Stimulated activated CD8-positive, alpha-beta memory T cell treated with anti-CD3 and anti-CD28 coated beads, Interleukin-2, amount 100 ng/mL, for 1 hour (primary cell): ENCODE measurements around the gene BBS9.

ENCODE experiments used
- DNase-seq, 2 donors: peaks; one replicate each; pipeline ENCODE4 v3.0.0-alpha.2; 2020; ENCODE audit warnings: low read depth in 2 of 2

Gene BBS9

GRCh38 chr7:33646166-33646565, 516.8 kb downstream of the BBS9 start:
- no peak for DNase-seq

GRCh38 chr7:33646891-33647391, 517.6 kb downstream of the BBS9 start:
- no peak for DNase-seq

DNA sequence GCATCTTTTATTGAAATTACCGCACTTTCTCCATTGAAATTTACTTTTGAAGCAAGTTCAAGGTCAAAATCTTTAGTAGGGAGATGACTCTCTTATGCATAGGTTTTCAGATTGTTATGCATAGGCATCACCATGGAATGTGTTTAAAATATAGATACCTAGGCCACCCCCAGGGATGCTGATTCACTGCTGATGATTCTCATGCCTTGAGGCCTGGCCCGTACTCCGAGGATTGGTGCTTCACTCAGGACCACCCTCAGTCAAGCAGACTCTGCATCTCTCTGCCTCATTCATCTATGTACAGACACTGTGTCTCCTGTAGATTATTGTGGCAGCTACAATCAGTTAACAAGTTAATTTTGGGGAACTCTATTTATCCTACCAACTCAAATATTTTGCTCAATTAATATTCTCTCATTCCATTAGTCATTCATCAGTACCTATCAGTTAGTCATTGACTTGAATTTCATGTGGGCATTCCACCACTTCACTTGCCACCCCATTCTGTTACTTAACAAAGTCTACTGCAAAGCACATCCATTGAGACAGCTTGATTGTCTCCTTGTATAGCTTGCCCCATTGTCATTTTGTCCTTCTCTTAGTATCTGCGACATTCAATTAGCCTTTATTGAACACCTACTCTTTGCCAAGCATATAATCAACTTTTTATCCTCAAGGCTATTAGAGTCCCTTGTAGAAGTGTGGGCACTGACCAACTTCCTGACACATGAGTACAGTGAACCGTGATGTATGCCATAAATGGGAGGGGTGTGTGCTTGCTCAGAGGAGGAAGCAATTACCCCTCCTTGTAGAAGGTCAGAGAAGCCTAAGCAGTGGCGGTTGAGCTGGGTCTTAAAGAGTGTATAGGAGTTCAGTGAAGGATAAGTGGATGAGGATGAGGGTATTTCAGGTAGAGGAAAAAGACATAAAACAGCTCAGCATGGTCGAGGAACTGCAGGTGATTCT, 520.4 kb downstream of the BBS9 start:
- DNase-seq: no peak

GRCh38 chr7:33650828-33651227, 521.5 kb downstream of the BBS9 start:
- no peak for DNase-seq

DNA sequence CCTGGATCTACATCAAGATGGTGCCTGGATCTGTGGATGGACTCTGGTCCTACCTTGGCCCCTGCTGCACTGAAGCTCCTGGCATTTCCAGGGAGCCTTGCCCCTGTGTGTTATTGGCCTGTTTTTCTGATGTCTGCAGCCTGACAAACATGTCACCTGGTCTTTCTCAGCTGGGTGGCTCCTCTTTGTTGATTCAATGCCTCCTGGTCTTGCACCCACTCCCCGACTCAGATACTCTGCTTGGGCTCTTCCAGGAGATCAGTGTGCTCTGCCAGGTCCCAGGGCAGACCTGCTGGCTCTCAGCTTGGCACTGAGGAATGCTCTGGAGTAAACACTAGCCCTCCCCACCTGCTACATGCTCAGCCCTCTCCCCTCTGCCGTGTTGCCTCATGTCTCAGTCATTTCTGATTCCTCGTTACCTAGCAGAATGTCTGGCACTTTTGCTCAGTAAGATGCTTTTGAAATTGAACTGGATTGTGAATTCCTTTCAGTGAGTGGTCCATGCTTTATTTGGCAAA, 522.7 kb downstream of the BBS9 start:
- no peak for DNase-seq

DNA sequence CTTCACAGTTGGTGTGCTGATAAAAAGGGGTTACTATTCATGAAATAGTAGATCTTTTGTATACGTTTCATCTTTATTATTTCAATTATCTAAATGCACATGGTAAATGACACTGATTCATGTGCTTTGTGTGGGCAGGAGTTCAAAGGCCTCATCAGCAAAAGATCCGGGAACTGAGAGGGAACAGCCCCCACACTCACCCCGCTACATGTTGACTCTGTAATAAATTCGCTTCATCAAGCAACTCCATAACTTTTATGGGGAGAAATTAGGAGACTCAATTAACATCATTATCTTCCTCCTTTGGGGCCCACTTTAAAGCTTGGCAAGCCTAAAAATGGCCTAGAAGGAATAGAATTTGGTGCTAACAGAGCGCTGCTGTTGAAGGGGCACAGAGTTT, 525.3 kb downstream of the BBS9 start:
- no peak for DNase-seq
